HEK293 (cell line): Measurements from ENCODE around the gene SRPX.

Experiments used
- CTCF ChIA-PET: fragments of 350-600 bp; formaldehyde crosslinking; extraction: SDS; loops from one replicate; lab custom pipeline; 2021; ENCODE audit warnings: antibody characterized with exemption; lab: Yijun Ruan, JAX
- POLR2A ChIA-PET: fragments of 300-600 bp; formaldehyde crosslinking; extraction: SDS; loops from one replicate; lab custom pipeline; 2020; ENCODE audit warnings: antibody characterized with exemption, inconsistent platforms; lab: Yijun Ruan, JAX
- H3K27ac ChIP-seq: fragments of 200-500 bp; sonication (Bioruptor generic); 2 replicates; pipeline ENCODE4 v1.5.1; 2014; ENCODE audit warnings: low read depth, low read length, control low read depth, inconsistent platforms; ENCODE audit errors: extremely low read depth
- H3K36me3 ChIP-seq, 2 experiments: fragments of 200-500 bp in 1 of 2; sonication (Bioruptor generic) in 1 of 2; 1 replicate in 1 of 2; 2 replicates in 1 of 2; pipeline ENCODE4 v1.5.1; 2014 to 2017; ENCODE audit warnings: inconsistent platforms in 2 of 2, low read length in 2 of 2; ENCODE audit not compliant: control insufficient read depth in 2 of 2, insufficient read depth in 1 of 2
- H3K4me1 ChIP-seq: fragments of 200-500 bp; sonication (Bioruptor generic); 2 replicates; pipeline ENCODE4 v1.5.1; 2014; ENCODE audit warnings: mild to moderate bottlenecking, low read length, inconsistent platforms; ENCODE audit not compliant: control insufficient read depth, insufficient read depth
- H3K4me3 ChIP-seq: 2 replicates; pipeline ENCODE4 v1.5.1; 2011; ENCODE audit warnings: low read depth, mild to moderate bottlenecking, control low read depth, low read length, moderate library complexity
- H3K9me3 ChIP-seq: fragments of 200-500 bp; sonication (Bioruptor generic); 2 replicates; pipeline ENCODE4 v1.5.1; 2014; ENCODE audit warnings: low read depth, low read length, inconsistent platforms; ENCODE audit not compliant: control insufficient read depth, insufficient read depth
- FEZF1 ChIP-seq: fragments of 450-650 bp; formaldehyde crosslinking; IDR thresholded peaks from 2 replicates; pipeline ENCODE4 v1.5.1; 2016; ENCODE audit warnings: missing biosample characterization, missing genetic modification characterization
- SP3 ChIP-seq: fragments of 450-650 bp; formaldehyde crosslinking; IDR thresholded peaks from 2 replicates; pipeline ENCODE4 v1.5.1; 2016; ENCODE audit warnings: missing biosample characterization, missing genetic modification characterization
- ZFP41 ChIP-seq: fragments of 450-650 bp; formaldehyde crosslinking; IDR thresholded peaks from 2 replicates; pipeline ENCODE4 v1.5.1; 2016; ENCODE audit warnings: missing biosample characterization, missing genetic modification characterization, borderline replicate concordance
- ZNF174 ChIP-seq: fragments of 450-650 bp; formaldehyde crosslinking; IDR thresholded peaks from 2 replicates; pipeline ENCODE4 v1.5.0; 2017; ENCODE audit warnings: missing biosample characterization, mild to moderate bottlenecking, missing genetic modification characterization
- ZNF23 ChIP-seq: fragments of 450-650 bp; formaldehyde crosslinking; IDR thresholded peaks from 2 replicates; pipeline ENCODE4 v1.5.1; 2016; ENCODE audit warnings: missing biosample characterization, missing genetic modification characterization, borderline replicate concordance
- ZNF292 ChIP-seq: fragments of 450-650 bp; formaldehyde crosslinking; IDR thresholded peaks from 2 replicates; pipeline ENCODE4 v1.5.1; 2016; ENCODE audit warnings: low read depth, missing biosample characterization, missing genetic modification characterization, borderline replicate concordance
- ZNF391 ChIP-seq: fragments of 450-650 bp; formaldehyde crosslinking; IDR thresholded peaks from 2 replicates; pipeline ENCODE4 v1.5.1; 2016; ENCODE audit warnings: low read depth, missing biosample characterization, missing genetic modification characterization, borderline replicate concordance
- ZNF423 ChIP-seq: fragments of 450-650 bp; formaldehyde crosslinking; IDR thresholded peaks from 2 replicates; pipeline ENCODE4 v1.5.1; 2016; ENCODE audit warnings: missing biosample characterization, missing genetic modification characterization
- ZNF426 ChIP-seq: fragments of 450-650 bp; formaldehyde crosslinking; IDR thresholded peaks from 2 replicates; pipeline ENCODE4 v1.5.1; 2017; ENCODE audit warnings: missing biosample characterization, missing genetic modification characterization, mild to moderate bottlenecking, inconsistent platforms, moderate library complexity
- ZNF830 ChIP-seq: fragments of 450-650 bp; IDR thresholded peaks from 2 replicates; pipeline ENCODE4 v1.5.0; 2018; ENCODE audit warnings: missing biosample characterization, missing genetic modification characterization, low read depth, mild to moderate bottlenecking, moderate library complexity
- TF ChIP-seq, protein P1 (sequence below): fragments of 450-650 bp; formaldehyde crosslinking; IDR thresholded peaks from 2 replicates; pipeline ENCODE4 v1.5.0; 2017; ENCODE audit warnings: missing biosample characterization, missing genetic modification characterization, borderline replicate concordance
- TF ChIP-seq, protein P2 (sequence below): fragments of 450-650 bp; formaldehyde crosslinking; conservative IDR thresholded peaks from 2 replicates; pipeline ENCODE4 v1.5.1; 2016; ENCODE audit warnings: low read depth, missing biosample characterization, missing genetic modification characterization

The SRPX gene

DNA sequence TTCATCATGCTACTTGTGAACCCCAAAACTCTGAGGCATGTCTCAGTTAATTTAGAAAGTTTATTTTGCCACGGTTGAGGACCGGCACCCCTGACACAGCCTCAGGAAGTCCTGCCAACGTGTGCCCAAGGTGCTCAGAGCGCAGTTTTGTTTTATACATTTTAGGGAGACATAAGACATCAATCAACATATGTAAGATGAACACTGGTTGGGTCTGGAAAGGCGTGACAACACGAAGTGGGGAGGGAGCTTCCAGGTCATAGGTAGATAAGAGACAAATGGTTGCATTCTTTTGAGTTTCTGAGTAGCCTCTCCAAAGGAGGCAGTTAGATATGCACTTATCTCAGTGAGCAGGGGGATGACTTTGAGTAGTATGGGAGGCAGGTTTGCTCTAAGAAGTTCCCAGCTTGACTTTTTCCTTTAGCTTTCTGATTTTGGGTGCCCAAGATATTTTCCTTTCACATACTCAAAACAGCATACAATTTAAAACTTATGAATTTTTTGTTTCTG lies 115.4 kb downstream of the SRPX start:
- Histone ChIP-seq H3K4me1 (no peaks in the 10 kb centered on the region), H3K27ac (no peak overlapping the region), H3K9me3 (no peaks in the 10 kb centered on the region), H3K4me3 (no peak overlapping the region), H3K36me3 (peaks cover 0 to 8% of the 10 kb centered on the region in 2 experiments; a peak in 1 of 3 replicates)
- TF ChIP-seq, protein P1, sequence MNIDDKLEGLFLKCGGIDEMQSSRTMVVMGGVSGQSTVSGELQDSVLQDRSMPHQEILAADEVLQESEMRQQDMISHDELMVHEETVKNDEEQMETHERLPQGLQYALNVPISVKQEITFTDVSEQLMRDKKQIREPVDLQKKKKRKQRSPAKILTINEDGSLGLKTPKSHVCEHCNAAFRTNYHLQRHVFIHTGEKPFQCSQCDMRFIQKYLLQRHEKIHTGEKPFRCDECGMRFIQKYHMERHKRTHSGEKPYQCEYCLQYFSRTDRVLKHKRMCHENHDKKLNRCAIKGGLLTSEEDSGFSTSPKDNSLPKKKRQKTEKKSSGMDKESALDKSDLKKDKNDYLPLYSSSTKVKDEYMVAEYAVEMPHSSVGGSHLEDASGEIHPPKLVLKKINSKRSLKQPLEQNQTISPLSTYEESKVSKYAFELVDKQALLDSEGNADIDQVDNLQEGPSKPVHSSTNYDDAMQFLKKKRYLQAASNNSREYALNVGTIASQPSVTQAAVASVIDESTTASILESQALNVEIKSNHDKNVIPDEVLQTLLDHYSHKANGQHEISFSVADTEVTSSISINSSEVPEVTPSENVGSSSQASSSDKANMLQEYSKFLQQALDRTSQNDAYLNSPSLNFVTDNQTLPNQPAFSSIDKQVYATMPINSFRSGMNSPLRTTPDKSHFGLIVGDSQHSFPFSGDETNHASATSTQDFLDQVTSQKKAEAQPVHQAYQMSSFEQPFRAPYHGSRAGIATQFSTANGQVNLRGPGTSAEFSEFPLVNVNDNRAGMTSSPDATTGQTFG (tag by site-specific recombination): no peak
- TF ChIP-seq ZNF292 (tag by site-specific recombination): no peak
- no peak for TF ChIP-seq ZNF830
- no peak for TF ChIP-seq ZNF174 (tag by site-specific recombination)
- TF ChIP-seq SP3 (tag by site-specific recombination): no peak
- no peak for TF ChIP-seq ZFP41
- no peak for TF ChIP-seq ZNF391 (tag by site-specific recombination)
- TF ChIP-seq ZNF426 (tag by site-specific recombination): no peak
- POLR2A ChIA-PET: no interaction called here
- CTCF ChIA-PET: no interaction called here

DNA sequence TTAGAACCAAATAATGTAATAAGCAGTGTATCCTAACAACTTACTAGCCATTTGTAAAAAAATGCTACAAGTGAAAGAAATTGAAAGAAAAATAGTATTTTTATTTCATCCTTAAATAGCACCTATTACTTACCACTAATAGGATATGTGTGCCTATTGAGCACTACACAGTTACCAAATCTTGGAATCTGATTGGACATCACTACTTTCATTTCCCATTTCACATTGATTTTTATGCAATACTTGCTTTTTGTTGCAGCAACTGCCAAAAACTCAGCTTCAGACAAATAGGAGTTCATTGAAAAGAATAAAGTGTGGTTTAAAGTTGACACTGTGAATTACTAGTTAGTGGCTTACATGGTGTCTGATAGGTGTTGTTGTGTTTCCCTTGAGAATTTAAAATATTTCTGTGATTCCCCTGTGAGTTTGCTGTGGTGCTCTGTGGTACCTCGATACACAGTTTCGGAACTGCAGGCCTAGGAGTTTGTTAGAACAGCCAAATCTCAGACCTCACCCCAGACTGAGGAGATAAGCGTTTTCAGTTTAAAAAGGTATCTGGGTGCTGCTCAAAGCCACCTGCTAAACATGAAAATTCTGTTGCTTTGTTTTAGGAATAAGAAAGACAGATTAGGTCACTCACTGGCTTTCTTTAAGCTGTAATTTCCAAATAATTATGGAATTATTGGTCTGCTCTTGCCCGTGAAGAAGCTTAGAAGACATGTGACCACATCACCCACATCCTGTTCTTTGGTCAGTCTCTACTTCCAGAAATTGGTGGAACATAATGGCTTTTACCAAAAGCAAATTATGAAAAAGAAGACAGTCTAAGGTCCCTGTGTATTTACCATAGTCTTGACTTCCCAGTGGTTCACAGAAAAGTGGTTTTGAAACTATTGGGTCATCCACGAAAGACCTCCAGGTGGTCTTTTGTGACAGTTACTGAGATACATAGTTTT lies 116.5 kb downstream of the SRPX start:
- H3K36me3 ChIP-seq: peaks cover 0 to 12% of the 10 kb centered on the region in 2 experiments; a peak in 1 of 3 replicates
- TF ChIP-seq ZNF23 (tag by site-specific recombination): no peak
- TF ChIP-seq, all 188 proteins: peak for 0
- no peaks in the 10 kb centered on the region for H3K9me3 ChIP-seq
- H3K4me1 ChIP-seq: no peaks in the 10 kb centered on the region
- POLR2A ChIA-PET: no interaction called here
- CTCF ChIA-PET: no interaction called here
- H3K27ac ChIP-seq: no peak overlapping the region
- H3K4me3 ChIP-seq: no peak overlapping the region

DNA sequence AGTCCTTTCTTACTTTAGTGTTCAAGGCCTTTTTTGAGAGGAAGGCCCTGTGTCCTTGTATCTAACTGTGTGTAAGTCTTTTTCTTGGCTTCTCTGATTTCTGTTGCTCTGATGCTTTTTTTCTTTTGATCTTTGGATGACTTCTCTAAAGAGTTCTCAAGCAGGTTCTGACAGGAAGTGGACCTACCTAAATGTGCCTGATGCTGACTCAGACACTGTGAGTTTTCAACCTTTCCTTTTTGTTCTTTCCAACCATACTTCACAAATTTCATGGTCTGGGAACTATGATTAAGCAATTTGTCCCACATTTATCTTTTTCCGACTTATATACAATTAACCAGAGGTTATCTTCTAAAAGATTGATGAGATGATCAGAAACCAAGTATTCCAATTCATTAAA lies 117.8 kb downstream of the SRPX start:
- Histone ChIP-seq H3K4me1 (no peaks in the 10 kb centered on the region), H3K36me3 (peaks cover 0 to 12% of the 10 kb centered on the region in 2 experiments; a peak in 1 of 3 replicates), H3K27ac (no peak overlapping the region), H3K4me3 (no peak overlapping the region), H3K9me3 (no peaks in the 10 kb centered on the region)
- CTCF ChIA-PET: no interaction called here
- TF ChIP-seq ZNF423 (tag by site-specific recombination) (no peak), FEZF1 (tag by site-specific recombination) (no peak)
- TF ChIP-seq, protein P2, sequence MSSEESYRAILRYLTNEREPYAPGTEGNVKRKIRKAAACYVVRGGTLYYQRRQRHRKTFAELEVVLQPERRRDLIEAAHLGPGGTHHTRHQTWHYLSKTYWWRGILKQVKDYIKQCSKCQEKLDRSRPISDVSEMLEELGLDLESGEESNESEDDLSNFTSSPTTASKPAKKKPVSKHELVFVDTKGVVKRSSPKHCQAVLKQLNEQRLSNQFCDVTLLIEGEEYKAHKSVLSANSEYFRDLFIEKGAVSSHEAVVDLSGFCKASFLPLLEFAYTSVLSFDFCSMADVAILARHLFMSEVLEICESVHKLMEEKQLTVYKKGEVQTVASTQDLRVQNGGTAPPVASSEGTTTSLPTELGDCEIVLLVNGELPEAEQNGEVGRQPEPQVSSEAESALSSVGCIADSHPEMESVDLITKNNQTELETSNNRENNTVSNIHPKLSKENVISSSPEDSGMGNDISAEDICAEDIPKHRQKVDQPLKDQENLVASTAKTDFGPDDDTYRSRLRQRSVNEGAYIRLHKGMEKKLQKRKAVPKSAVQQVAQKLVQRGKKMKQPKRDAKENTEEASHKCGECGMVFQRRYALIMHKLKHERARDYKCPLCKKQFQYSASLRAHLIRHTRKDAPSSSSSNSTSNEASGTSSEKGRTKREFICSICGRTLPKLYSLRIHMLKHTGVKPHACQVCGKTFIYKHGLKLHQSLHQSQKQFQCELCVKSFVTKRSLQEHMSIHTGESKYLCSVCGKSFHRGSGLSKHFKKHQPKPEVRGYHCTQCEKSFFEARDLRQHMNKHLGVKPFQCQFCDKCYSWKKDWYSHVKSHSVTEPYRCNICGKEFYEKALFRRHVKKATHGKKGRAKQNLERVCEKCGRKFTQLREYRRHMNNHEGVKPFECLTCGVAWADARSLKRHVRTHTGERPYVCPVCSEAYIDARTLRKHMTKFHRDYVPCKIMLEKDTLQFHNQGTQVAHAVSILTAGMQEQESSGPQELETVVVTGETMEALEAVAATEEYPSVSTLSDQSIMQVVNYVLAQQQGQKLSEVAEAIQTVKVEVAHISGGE: no peak
- TF ChIP-seq, protein P1 (tag by site-specific recombination): no peak
- POLR2A ChIA-PET: no interaction called here
